BE2C (cell line): ENCODE data around the gene GCN1.

Experiments used
- DNase-seq: peaks from one replicate; pipeline ENCODE4 v3.0.0-alpha.2; 2020
- H3K27me3 ChIP-seq: fragments of 250-450 bp; sonication (Bioruptor Pico); 2 replicates; pipeline ENCODE4 v1.5.1; 2020; ENCODE audit warnings: mild to moderate bottlenecking
- H3K36me3 ChIP-seq: fragments of 250-450 bp; sonication (Bioruptor Pico); 2 replicates; pipeline ENCODE4 v1.5.1; 2020; ENCODE audit warnings: mild to moderate bottlenecking
- H3K4me1 ChIP-seq: fragments of 250-450 bp; sonication (Bioruptor Pico); 2 replicates; pipeline ENCODE4 v1.5.1; 2020
- H3K4me3 ChIP-seq: 2 replicates; pipeline ENCODE4 v1.5.1; 2011; ENCODE audit warnings: low read depth, low read length
- H3K9me3 ChIP-seq: fragments of 250-450 bp; sonication (Bioruptor Pico); 2 replicates; pipeline ENCODE4 v1.5.1; 2020
- TF ChIP-seq, protein P1 (sequence below): IDR thresholded peaks from 2 replicates; pipeline ENCODE4 v1.5.1; 2012; ENCODE audit warnings: mild to moderate bottlenecking, low read depth, low read length

GCN1 gene

DNA sequence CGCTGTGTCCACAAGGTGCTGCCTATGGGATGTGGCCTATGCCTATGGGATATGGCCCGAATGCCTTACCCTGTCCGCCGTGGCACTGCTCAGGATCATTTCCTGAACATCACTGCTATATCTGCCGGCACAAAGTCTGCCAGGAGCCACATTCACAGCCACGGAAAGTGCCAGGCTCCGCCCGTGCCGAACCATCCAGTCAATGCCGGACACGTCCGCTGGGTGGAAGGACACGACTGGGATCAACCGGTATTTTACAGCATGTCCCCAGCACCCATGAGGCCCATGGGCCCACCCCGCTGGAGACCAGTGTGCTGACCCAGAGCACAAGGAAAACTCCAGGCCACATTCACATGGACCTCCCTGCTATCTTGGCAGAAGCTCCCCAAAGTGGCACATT, 63.4 kb downstream of the GCN1 start:
- Histone ChIP-seq H3K4me1 (no peaks in the 10 kb centered on the region), H3K4me3 (no peak overlapping the region), H3K9me3 (no peaks in the 10 kb centered on the region), H3K27me3 (no peaks in the 10 kb centered on the region), H3K36me3 (peaks cover 99% of the 10 kb centered on the region)
- TF ChIP-seq, protein P1, sequence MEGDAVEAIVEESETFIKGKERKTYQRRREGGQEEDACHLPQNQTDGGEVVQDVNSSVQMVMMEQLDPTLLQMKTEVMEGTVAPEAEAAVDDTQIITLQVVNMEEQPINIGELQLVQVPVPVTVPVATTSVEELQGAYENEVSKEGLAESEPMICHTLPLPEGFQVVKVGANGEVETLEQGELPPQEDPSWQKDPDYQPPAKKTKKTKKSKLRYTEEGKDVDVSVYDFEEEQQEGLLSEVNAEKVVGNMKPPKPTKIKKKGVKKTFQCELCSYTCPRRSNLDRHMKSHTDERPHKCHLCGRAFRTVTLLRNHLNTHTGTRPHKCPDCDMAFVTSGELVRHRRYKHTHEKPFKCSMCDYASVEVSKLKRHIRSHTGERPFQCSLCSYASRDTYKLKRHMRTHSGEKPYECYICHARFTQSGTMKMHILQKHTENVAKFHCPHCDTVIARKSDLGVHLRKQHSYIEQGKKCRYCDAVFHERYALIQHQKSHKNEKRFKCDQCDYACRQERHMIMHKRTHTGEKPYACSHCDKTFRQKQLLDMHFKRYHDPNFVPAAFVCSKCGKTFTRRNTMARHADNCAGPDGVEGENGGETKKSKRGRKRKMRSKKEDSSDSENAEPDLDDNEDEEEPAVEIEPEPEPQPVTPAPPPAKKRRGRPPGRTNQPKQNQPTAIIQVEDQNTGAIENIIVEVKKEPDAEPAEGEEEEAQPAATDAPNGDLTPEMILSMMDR: no peak
- DNase-seq: no peak

DNA sequence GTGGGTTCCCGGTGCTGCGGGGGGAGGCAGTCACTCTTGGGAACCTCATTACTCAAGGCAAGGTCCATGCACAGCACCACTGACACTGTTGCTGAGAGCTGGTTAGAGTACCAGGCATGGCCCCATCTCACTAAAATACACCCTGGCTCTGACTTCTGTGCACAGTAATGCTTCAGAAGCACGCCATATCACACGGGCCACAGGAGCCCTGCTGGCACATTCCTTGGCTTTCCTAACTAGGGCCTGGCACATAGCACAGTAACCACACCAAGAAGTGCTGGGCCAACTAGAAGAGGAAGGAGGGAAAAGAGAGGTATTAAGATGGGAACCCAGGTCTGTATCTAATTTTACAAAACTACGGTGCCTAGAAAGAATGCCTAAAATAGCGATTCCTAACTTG, 64.5 kb downstream of the GCN1 start:
- DNase-seq: no peak
- Histone ChIP-seq H3K9me3 (no peaks in the 10 kb centered on the region), H3K27me3 (no peaks in the 10 kb centered on the region), H3K4me3 (no peak overlapping the region), H3K36me3 (peaks cover 93% of the 10 kb centered on the region), H3K4me1 (no peaks in the 10 kb centered on the region)
- TF ChIP-seq, protein P1: no peak

DNA sequence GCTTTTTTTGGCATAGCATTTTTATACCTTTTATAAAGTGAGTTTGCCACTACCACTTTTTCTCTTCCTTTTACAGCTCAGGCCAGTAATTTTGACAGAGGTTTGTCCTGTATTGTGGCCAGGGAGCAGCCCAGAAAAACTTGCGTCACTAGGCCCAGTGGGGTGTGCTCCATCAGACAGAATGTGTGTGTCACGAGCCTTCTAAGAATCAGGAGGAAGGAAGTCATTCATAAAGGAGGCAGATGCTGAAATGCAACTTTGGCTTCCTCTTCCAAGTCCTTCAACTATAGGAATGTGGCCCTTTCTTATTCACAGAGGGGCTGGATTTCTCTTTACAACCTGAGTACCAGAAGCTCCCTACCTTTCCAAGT, 67.9 kb downstream of the GCN1 start:
- H3K36me3 ChIP-seq: peaks cover 60% of the 10 kb centered on the region

DNA sequence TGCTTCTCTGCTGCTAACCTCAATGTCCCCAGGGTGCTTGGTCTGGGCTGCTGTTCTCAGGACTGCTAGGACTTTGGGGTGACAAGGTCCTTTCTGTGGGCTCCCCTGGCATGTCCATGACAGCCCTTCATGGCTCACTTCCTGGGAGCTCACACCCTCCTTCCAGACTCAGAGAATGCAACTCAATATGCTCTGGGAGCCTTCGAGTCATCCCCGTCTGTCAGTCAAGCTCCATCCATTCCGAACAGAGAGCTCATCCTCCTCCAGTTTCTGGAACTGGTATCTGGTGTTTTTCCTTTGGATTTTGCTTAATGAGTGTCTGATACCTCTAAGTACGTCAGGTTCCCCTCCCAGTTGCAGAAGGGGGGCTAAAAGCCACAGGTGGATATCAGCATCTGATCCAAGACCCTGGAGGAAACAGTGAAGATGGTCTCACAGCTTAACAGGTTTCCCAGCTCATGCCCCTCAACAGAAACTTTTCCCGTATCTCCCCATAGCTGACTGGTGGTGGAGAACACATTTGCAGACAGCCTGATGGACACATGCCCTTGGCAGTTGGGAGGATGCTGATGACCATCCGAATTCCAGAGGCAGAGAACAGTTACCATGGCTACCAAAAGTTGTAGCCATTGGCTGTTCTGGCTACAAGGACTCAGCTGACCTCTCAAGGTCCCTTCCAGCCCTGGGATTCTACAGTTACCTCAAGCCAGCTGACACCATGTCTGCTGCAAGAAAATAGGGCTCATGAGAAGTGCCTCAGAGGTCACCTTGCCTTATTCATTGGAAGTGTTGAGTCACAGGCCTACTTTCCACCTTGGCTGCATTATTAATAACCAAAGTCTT, 68.5 kb downstream of the GCN1 start:
- TF ChIP-seq, protein P1: no peak
- no peaks in the 10 kb centered on the region for H3K9me3 ChIP-seq
- no peak overlapping the region for H3K4me3 ChIP-seq
- H3K36me3 ChIP-seq: peaks cover 54% of the 10 kb centered on the region
- no peaks in the 10 kb centered on the region for H3K4me1 ChIP-seq
- no peak for DNase-seq
- H3K27me3 ChIP-seq: no peaks in the 10 kb centered on the region

More for the DNA sequence above, 67.9 kb downstream of the GCN1 start:
- no peaks in the 10 kb centered on the region for H3K9me3 ChIP-seq
- no peak for DNase-seq
- no peak overlapping the region for H3K4me3 ChIP-seq
- H3K4me1 ChIP-seq: no peaks in the 10 kb centered on the region
- no peaks in the 10 kb centered on the region for H3K27me3 ChIP-seq
- TF ChIP-seq, protein P1: no peak

DNA sequence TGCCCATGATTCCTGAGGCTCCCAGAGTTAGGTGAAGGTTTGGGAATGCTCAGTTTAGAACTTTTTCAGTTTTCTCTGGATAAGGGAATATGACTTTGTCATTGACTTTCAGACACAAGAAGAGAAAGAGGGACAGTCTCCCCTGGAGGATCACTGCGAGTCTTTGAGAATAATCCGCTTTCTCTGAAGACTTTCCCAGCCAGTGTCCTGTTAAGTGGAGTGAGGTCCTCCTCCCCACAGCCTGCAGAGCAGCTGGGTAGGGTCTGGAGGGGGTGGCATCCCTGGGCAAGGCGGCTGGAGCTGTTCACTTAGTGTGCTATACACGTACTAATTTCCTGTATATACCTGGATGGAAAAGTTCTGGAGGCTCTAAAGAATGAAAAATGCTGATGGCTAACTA, 69.5 kb downstream of the GCN1 start:
- no peak overlapping the region for H3K4me3 ChIP-seq
- H3K36me3 ChIP-seq: peaks cover 44% of the 10 kb centered on the region
- no peak for DNase-seq
- no peaks in the 10 kb centered on the region for H3K4me1 ChIP-seq
- TF ChIP-seq, protein P1: no peak
- H3K9me3 ChIP-seq: no peaks in the 10 kb centered on the region
- H3K27me3 ChIP-seq: no peaks in the 10 kb centered on the region

DNA sequence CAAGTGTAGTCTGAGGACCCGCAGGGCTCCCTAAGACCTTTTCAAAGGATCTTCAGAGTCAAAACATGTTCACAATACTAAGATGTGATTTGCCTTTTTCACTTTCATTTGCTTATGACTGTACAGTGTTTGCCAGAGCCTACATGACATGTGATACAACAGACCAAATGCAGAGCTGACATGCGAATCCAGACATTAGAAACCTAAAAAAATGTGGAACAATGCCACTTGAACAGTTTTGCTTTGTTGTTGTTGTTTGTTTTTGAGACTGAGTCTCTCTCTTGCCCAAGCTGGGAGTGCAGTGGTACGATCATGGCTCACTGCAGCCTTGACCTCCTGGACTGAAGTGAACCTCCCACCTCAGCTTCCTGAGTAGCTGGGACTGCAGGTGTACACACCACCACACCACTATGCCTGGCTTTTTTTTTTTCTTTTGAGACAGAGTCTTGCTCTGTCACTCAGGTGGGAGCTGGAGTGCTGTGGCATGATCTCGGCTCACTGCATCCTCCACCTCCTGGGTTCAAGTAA, 72.7 kb downstream of the GCN1 start:
- H3K4me1 ChIP-seq: no peaks in the 10 kb centered on the region
- no peak for DNase-seq

More for the DNA sequence above, 72.7 kb downstream of the GCN1 start:
- Histone ChIP-seq H3K9me3 (no peaks in the 10 kb centered on the region), H3K27me3 (no peaks in the 10 kb centered on the region), H3K36me3 (peaks cover 12% of the 10 kb centered on the region), H3K4me3 (no peak overlapping the region)
- TF ChIP-seq, protein P1: no peak
